Fibroblast of skin of abdomen (primary cell): Measurements from ENCODE around the gene SDSL. TPM values are rescaled to one million over a fixed set of nuclear protein-coding genes. Genes with fewer than 3 reads are reported as not detected.
A peak's percentile ranks its signal among the peaks of the same experiment; 100 is the strongest.

Experiments used
- DNase-seq: peaks from one replicate; pipeline ENCODE4 v3.0.0-alpha.2; 2013
- polyA plus RNA-seq, 2 experiments: library from polyadenylated mRNA; unstranded; fragments of 120-200 nt; gene quantifications; one replicate each; pipeline ENCODE4 v1.2.1, GENCODE V29; 2013; ENCODE audit not compliant: insufficient read length in 2 of 2

SDSL gene, protein sequence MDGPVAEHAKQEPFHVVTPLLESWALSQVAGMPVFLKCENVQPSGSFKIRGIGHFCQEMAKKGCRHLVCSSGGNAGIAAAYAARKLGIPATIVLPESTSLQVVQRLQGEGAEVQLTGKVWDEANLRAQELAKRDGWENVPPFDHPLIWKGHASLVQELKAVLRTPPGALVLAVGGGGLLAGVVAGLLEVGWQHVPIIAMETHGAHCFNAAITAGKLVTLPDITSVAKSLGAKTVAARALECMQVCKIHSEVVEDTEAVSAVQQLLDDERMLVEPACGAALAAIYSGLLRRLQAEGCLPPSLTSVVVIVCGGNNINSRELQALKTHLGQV
- polyA plus RNA-seq (2013, experiment 1 of 2; ENCODE audit: insufficient read length) = 4.2 TPM
- polyA plus RNA-seq (2013, experiment 2 of 2; ENCODE audit: insufficient read length) = 4.9 TPM

- DNase-seq = peak; percentile 77
Observed at GRCh38 chr12:113422030-113422885, at the start of gene SDSL. TSS of gene SDSL (plus strand) at chr12:113422380. CDS start at chr12:113427983, 5,603 bp downstream.

GRCh38 chr12:113373440-113373839 lies 48.7 kb upstream of the SDSL start:
- no peak for DNase-seq

DNA sequence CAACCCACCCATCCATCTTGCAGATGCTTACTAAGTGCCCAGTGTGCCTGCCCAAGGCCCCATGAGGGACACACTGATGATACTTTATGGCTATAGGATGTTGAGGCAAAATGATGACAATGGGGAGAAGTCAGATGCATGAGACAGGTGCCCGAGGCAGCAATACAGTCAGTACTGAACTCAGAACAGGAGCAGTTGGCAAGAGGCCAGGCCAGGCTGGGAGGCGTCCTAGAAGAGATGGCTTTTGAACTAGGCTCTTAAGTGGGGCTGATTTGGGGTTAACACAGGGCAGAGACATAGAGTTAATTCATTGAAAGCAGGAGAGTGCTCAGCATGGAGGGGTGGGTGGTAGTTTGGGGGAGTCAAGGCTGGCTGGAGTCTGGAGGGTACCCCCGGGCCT lies 48.2 kb upstream of the SDSL start:
- DNase-seq = no peak

- no peak for DNase-seq
Observed at GRCh38 chr12:113374823-113375428, 47.3 kb upstream of the SDSL start.

DNA sequence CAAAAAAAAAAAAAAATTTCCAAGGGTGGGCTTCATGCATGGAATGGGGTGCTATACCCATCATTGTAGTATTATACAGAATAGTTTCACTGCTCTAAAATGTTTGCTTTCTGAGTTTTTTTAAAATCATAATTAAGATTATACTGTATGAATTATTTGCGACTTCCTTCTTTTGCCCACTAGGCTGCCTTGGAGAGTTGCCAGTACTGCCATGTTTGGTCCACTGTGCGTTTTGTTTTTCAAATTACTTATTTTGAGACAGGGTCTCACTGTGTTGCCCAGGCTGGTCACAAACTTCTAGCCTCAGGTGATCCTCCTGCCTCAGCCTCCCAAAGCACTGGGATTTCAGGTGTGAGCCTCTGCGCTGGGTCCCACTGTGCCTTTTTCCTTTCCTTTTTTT lies 43.9 kb upstream of the SDSL start:
- DNase-seq = no peak

GRCh38 chr12:113381220-113381619 lies 41.0 kb upstream of the SDSL start:
- no peak for DNase-seq

GRCh38 chr12:113382206-113382605 lies 40.0 kb upstream of the SDSL start:
- DNase-seq = no peak

DNA sequence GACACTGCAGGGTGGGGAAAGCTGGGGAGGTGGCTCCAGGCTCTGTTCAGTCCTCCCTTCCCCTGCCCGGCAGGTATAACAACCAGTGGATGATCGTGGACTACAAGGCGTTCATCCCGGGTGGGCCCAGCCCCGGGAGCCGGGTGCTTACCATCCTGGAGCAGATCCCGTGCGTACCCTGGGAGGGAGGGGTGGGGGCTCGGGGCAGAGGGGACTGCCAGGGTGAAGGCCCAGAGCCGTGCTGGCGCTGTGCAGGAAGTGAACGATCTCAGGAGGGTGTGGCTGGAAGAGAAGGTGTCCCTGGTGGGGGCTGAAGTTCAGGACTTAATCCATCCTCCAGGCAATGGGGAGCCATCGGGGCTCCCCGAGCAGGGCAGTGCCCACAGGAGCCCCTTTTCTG lies 37.4 kb upstream of the SDSL start:
- no peak for DNase-seq

- no peak for DNase-seq
Observed at GRCh38 chr12:113385282-113385882, 36.8 kb upstream of the SDSL start.

- DNase-seq = no peak
Observed at GRCh38 chr12:113386866-113387566, 35.2 kb upstream of the SDSL start.

DNA sequence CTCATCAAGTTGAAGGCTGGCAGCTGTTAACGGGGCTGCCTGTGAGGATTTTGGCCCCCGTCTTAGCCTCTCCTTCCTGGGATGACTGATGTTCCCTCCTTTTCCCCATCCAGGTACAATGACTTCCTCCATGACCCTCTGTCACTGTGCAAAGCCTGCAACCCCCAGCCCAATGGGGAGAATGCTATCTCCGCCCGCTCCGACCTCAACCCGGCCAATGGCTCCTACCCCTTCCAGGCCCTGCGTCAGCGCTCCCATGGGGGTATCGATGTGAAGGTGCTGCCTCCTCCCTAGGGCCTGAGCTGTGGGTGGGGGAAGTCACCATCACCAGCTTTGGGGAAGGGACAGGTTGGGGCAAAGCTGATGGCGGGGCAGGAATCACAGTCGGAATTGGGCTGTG lies 34.5 kb upstream of the SDSL start:
- DNase-seq = no peak

GRCh38 chr12:113388351-113388750 lies 33.8 kb upstream of the SDSL start:
- DNase-seq = no peak

- DNase-seq = no peak
Observed at GRCh38 chr12:113390064-113391043, 31.8 kb upstream of the SDSL start.

- DNase-seq = no peak
Observed at GRCh38 chr12:113391145-113391544, 31.0 kb upstream of the SDSL start.

- DNase-seq = no peak
Observed at GRCh38 chr12:113391650-113392337, 30.4 kb upstream of the SDSL start.

DNA sequence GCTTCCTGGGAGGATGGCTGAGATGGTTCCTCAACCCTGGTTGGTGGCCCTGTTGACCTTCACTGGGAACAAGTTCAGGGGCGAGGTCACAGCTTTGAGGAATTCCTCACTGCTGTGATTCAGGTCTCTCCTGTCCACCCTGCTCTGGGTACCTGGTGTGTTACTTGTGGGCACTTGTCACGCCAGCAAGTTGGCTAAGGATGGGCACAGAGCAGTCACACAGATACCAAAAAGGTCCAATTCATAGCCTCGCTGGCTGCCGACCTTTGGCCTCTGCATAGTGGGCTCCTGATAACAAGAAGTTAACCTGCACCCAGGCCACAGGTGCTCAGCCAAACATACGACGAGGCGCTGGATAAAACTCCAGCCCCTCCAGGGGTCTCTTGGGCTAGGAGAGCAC lies 29.7 kb upstream of the SDSL start:
- DNase-seq = no peak

- DNase-seq = peak; percentile 5
Observed at GRCh38 chr12:113392988-113393579, 29.1 kb upstream of the SDSL start.

- DNase-seq = no peak
Observed at GRCh38 chr12:113393749-113394148, 28.4 kb upstream of the SDSL start.

- DNase-seq = no peak
Observed at GRCh38 chr12:113395119-113395518, 27.1 kb upstream of the SDSL start.

DNA sequence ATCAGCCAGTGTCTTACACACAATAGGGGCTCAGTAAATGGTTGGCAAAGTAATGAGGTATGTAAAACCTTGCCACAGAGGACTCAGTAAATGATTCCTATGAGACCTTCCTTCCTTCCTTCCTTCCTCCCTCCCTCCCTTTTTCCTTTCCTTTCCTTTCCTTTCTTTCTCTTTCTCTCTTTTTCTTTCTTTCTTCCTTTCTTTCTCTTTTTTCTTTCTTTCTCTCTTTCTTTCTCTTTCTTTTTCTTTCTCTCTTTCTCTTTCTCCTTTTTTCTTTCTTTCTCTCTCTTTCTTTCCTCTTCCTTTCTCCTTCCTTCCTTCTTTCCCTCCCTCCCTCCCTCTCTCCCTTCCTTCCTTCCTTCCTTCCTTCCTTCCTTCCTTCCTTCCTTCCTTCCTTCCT lies 26.0 kb upstream of the SDSL start:
- DNase-seq = no peak
